ENCODE data around the gene SLC39A10. TPM values are rescaled to one million over a fixed set of nuclear protein-coding genes. Genes with fewer than 3 reads are reported as not detected.

The SLC39A10 gene
- total RNA-seq, 1 experiment from 2014 or later, result 112 TPM

- Histone ChIP-seq H4K20me1 (ENCODE audit: insufficient read depth, low read depth, low read length) (no peaks in the 10 kb centered on the region), H2AFZ (ENCODE audit: low read length) (no peak overlapping the region), H3K27me3 (ENCODE audit: low read length) (no peaks in the 10 kb centered on the region), H3K36me3 (ENCODE audit: insufficient read depth, low read length) (peaks cover 28% of the 10 kb centered on the region; the same call in 1 of the 2 replicates), H3K9me3 (ENCODE audit: low read length) (peaks cover 8% of the 10 kb centered on the region; the same call in 1 of the 2 replicates), H3K4me2 (ENCODE audit: low read depth, low read length, poor library complexity, severe bottlenecking) (no peak overlapping the region), H3K79me2 (ENCODE audit: low read length) (peaks cover 80% of the 10 kb centered on the region), H3K4me3 (ENCODE audit: low read length) (no peak overlapping the region), H3K9me2 (replicated peaks; ENCODE audit: insufficient read depth, low read length) (no peaks in the 10 kb centered on the region), H3K4me1 (ENCODE audit: low read length) (peaks cover 18% of the 10 kb centered on the region), H3K9ac (ENCODE audit: low read length) (no peak overlapping the region), H3K27ac (ENCODE audit: low read length) (no peak overlapping the region)
- no peak for DNase-seq
Measured at GRCh38 chr2:195700480-195700879, 43.5 kb downstream of the SLC39A10 start.

- H4K20me1 ChIP-seq (ENCODE audit: insufficient read depth, low read depth, low read length), result no peaks in the 10 kb centered on the region
- no peak overlapping the region for H3K9ac ChIP-seq (ENCODE audit: low read length)
- no peaks in the 10 kb centered on the region for H3K27me3 ChIP-seq (ENCODE audit: low read length)
- peaks cover 33% of the 10 kb centered on the region for H3K79me2 ChIP-seq (ENCODE audit: low read length)
- DNase-seq, result no peak
- H3K4me1 ChIP-seq (ENCODE audit: low read length), result no peaks in the 10 kb centered on the region
- no peak overlapping the region for H3K4me2 ChIP-seq (ENCODE audit: low read depth, low read length, poor library complexity, severe bottlenecking)
- H3K27ac ChIP-seq (ENCODE audit: low read length), result no peak overlapping the region
- no peaks in the 10 kb centered on the region for H3K9me2 ChIP-seq (replicated peaks; ENCODE audit: insufficient read depth, low read length)
- no peak overlapping the region for H2AFZ ChIP-seq (ENCODE audit: low read length)
- H3K36me3 ChIP-seq (ENCODE audit: insufficient read depth, low read length), result peaks cover 8% of the 10 kb centered on the region; the same call in 1 of the 2 replicates
- H3K9me3 ChIP-seq (ENCODE audit: low read length), result no peaks in the 10 kb centered on the region
- no peak overlapping the region for H3K4me3 ChIP-seq (ENCODE audit: low read length)
Measured at GRCh38 chr2:195706161-195706900, 49.3 kb downstream of the SLC39A10 start.

- no peak overlapping the region for H3K4me2 ChIP-seq (ENCODE audit: low read depth, low read length, poor library complexity, severe bottlenecking)
- H3K4me1 ChIP-seq (ENCODE audit: low read length), result no peaks in the 10 kb centered on the region
- DNase-seq, result no peak
- H3K79me2 ChIP-seq (ENCODE audit: low read length), result peaks cover 4% of the 10 kb centered on the region; the same call in 1 of the 2 replicates
- no peaks in the 10 kb centered on the region for H3K9me3 ChIP-seq (ENCODE audit: low read length)
- H3K27me3 ChIP-seq (ENCODE audit: low read length), result no peaks in the 10 kb centered on the region
- H3K9me2 ChIP-seq (replicated peaks; ENCODE audit: insufficient read depth, low read length), result no peaks in the 10 kb centered on the region
- H2AFZ ChIP-seq (ENCODE audit: low read length), result no peak overlapping the region
- no peaks in the 10 kb centered on the region for H4K20me1 ChIP-seq (ENCODE audit: insufficient read depth, low read depth, low read length)
- no peak overlapping the region for H3K4me3 ChIP-seq (ENCODE audit: low read length)
- peak overlapping the region; percentile 12; the same call in 1 of the 2 replicates for H3K27ac ChIP-seq (ENCODE audit: low read length)
- H3K9ac ChIP-seq (ENCODE audit: low read length), result no peak overlapping the region
- H3K36me3 ChIP-seq (ENCODE audit: insufficient read depth, low read length), result peaks cover 11% of the 10 kb centered on the region
Measured at GRCh38 chr2:195709901-195710806, 53.1 kb downstream of the SLC39A10 start.

GRCh38 chr2:195711478-195711877 is 54.5 kb downstream of the SLC39A10 start:
- Histone ChIP-seq H3K36me3 (ENCODE audit: insufficient read depth, low read length) (peaks cover 12% of the 10 kb centered on the region), H3K27ac (ENCODE audit: low read length) (no peak overlapping the region), H3K4me2 (ENCODE audit: low read depth, low read length, poor library complexity, severe bottlenecking) (no peak overlapping the region), H2AFZ (ENCODE audit: low read length) (no peak overlapping the region), H3K9ac (ENCODE audit: low read length) (no peak overlapping the region), H3K9me3 (ENCODE audit: low read length) (no peaks in the 10 kb centered on the region), H3K27me3 (ENCODE audit: low read length) (no peaks in the 10 kb centered on the region), H4K20me1 (ENCODE audit: insufficient read depth, low read depth, low read length) (no peaks in the 10 kb centered on the region), H3K4me3 (ENCODE audit: low read length) (no peak overlapping the region), H3K4me1 (ENCODE audit: low read length) (no peaks in the 10 kb centered on the region), H3K79me2 (ENCODE audit: low read length) (peaks cover 3% of the 10 kb centered on the region; the same call in 1 of the 2 replicates), H3K9me2 (replicated peaks; ENCODE audit: insufficient read depth, low read length) (no peaks in the 10 kb centered on the region)
- no peak for DNase-seq

GRCh38 chr2:195716466-195716865 is 59.4 kb downstream of the SLC39A10 start:
- Histone ChIP-seq H3K4me1 (ENCODE audit: low read length) (peaks cover 5% of the 10 kb centered on the region; the same call in 1 of the 2 replicates), H4K20me1 (ENCODE audit: insufficient read depth, low read depth, low read length) (no peaks in the 10 kb centered on the region), H3K36me3 (ENCODE audit: insufficient read depth, low read length) (peaks cover 23% of the 10 kb centered on the region), H3K79me2 (ENCODE audit: low read length) (no peaks in the 10 kb centered on the region; the same call in 1 of the 2 replicates), H2AFZ (ENCODE audit: low read length) (no peak overlapping the region), H3K9me3 (ENCODE audit: low read length) (no peaks in the 10 kb centered on the region), H3K27me3 (ENCODE audit: low read length) (no peaks in the 10 kb centered on the region), H3K4me2 (ENCODE audit: low read depth, low read length, poor library complexity, severe bottlenecking) (no peak overlapping the region), H3K4me3 (ENCODE audit: low read length) (no peak overlapping the region), H3K27ac (ENCODE audit: low read length) (no peak overlapping the region), H3K9ac (ENCODE audit: low read length) (no peak overlapping the region), H3K9me2 (replicated peaks; ENCODE audit: insufficient read depth, low read length) (no peaks in the 10 kb centered on the region)
- DNase-seq, result no peak

GRCh38 chr2:195721042-195721441 is 64.0 kb downstream of the SLC39A10 start:
- peaks cover 26% of the 10 kb centered on the region for H3K36me3 ChIP-seq (ENCODE audit: insufficient read depth, low read length)

GRCh38 chr2:195722075-195722474 is 65.0 kb downstream of the SLC39A10 start:
- no peaks in the 10 kb centered on the region for H3K27me3 ChIP-seq (ENCODE audit: low read length)
- peaks cover 5% of the 10 kb centered on the region; the same call in 1 of the 2 replicates for H3K4me1 ChIP-seq (ENCODE audit: low read length)
- H3K27ac ChIP-seq (ENCODE audit: low read length), result no peak overlapping the region
- H3K9ac ChIP-seq (ENCODE audit: low read length), result no peak overlapping the region
- H3K9me2 ChIP-seq (replicated peaks; ENCODE audit: insufficient read depth, low read length), result no peaks in the 10 kb centered on the region
- H3K9me3 ChIP-seq (ENCODE audit: low read length), result no peaks in the 10 kb centered on the region
- no peak for DNase-seq
- H3K4me3 ChIP-seq (ENCODE audit: low read length), result no peak overlapping the region
- H2AFZ ChIP-seq (ENCODE audit: low read length), result no peak overlapping the region
- H4K20me1 ChIP-seq (ENCODE audit: insufficient read depth, low read depth, low read length), result no peaks in the 10 kb centered on the region
- H3K36me3 ChIP-seq (ENCODE audit: insufficient read depth, low read length), result peaks cover 19% of the 10 kb centered on the region; the same call in 1 of the 2 replicates
- no peaks in the 10 kb centered on the region; the same call in 1 of the 2 replicates for H3K79me2 ChIP-seq (ENCODE audit: low read length)
- H3K4me2 ChIP-seq (ENCODE audit: low read depth, low read length, poor library complexity, severe bottlenecking), result no peak overlapping the region

More at GRCh38 chr2:195721042-195721441, 64.0 kb downstream of the SLC39A10 start:
- Histone ChIP-seq H3K9me2 (replicated peaks; ENCODE audit: insufficient read depth, low read length) (no peaks in the 10 kb centered on the region), H3K79me2 (ENCODE audit: low read length) (no peaks in the 10 kb centered on the region; the same call in 1 of the 2 replicates), H3K4me3 (ENCODE audit: low read length) (no peak overlapping the region), H3K9ac (ENCODE audit: low read length) (no peak overlapping the region), H3K27ac (ENCODE audit: low read length) (no peak overlapping the region), H4K20me1 (ENCODE audit: insufficient read depth, low read depth, low read length) (no peaks in the 10 kb centered on the region), H2AFZ (ENCODE audit: low read length) (no peak overlapping the region), H3K9me3 (ENCODE audit: low read length) (no peaks in the 10 kb centered on the region), H3K27me3 (ENCODE audit: low read length) (no peaks in the 10 kb centered on the region), H3K4me2 (ENCODE audit: low read depth, low read length, poor library complexity, severe bottlenecking) (no peak overlapping the region), H3K4me1 (ENCODE audit: low read length) (peaks cover 5% of the 10 kb centered on the region; the same call in 1 of the 2 replicates)
- no peak for DNase-seq

GRCh38 chr2:195727106-195727505 is 70.1 kb downstream of the SLC39A10 start:
- Histone ChIP-seq H3K27ac (ENCODE audit: low read length) (no peak overlapping the region), H3K4me3 (ENCODE audit: low read length) (no peak overlapping the region), H3K27me3 (ENCODE audit: low read length) (no peaks in the 10 kb centered on the region), H3K79me2 (ENCODE audit: low read length) (no peaks in the 10 kb centered on the region), H3K9me2 (replicated peaks; ENCODE audit: insufficient read depth, low read length) (no peaks in the 10 kb centered on the region), H3K4me2 (ENCODE audit: low read depth, low read length, poor library complexity, severe bottlenecking) (no peak overlapping the region), H3K36me3 (ENCODE audit: insufficient read depth, low read length) (peaks cover 9% of the 10 kb centered on the region; the same call in 1 of the 2 replicates), H3K4me1 (ENCODE audit: low read length) (no peaks in the 10 kb centered on the region), H4K20me1 (ENCODE audit: insufficient read depth, low read depth, low read length) (no peaks in the 10 kb centered on the region), H3K9ac (ENCODE audit: low read length) (no peak overlapping the region), H3K9me3 (ENCODE audit: low read length) (no peaks in the 10 kb centered on the region), H2AFZ (ENCODE audit: low read length) (no peak overlapping the region)
- no peak for DNase-seq
